PC-9 (cell line): ENCODE measurements around the gene AGAP1.

ENCODE experiments used
- EZH2 ChIP-seq: fragments of 200-600 bp; sonication (generic); IDR thresholded peaks from 2 replicates; pipeline ENCODE4 v1.8.0; 2017; ENCODE audit warnings: antibody characterized with exemption, low read depth
- TF ChIP-seq, protein P1 (sequence below): fragments of 200-600 bp; sonication (generic); conservative IDR thresholded peaks from 2 replicates; pipeline ENCODE4 v1.6.1; 2017; ENCODE audit warnings: mixed run types, antibody characterized with exemption, mild to moderate bottlenecking, moderate library complexity

DNA sequence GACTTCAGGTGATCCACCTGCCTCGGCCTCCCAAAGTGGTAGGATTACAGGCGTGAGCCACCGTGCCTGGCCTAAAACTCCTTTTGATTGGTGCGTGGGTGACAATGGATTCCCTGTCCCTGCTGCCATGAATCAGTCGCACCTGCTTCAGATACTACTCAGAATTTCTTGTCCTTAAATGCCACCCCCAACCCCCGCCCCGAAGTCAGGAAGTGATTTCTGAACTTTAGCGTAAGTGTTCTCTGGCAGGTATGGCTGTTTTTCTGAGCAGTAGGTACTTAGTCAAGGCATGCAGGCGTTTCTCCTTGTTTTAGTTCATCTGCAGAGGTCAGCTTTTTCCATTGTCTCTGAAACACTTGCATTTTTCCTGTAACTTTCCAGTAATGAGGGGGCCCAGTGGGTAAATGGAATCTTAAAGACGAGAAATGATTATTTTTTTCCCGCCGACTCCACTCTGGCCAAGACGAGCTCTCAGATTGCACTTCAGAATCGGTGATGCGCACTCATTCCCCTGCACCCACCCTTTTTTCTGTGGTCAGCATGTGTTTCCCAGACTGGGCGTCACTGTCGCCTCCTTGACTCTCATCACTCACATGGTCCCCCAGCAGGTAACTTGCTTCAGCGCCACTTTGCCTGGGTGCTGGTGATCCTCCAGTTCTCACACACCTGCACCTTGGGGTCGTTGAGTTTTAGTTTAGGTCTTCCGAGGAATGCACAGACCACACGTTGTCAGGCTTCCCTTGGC is 494.6 kb downstream of the AGAP1 start:
- TF ChIP-seq, protein P1, sequence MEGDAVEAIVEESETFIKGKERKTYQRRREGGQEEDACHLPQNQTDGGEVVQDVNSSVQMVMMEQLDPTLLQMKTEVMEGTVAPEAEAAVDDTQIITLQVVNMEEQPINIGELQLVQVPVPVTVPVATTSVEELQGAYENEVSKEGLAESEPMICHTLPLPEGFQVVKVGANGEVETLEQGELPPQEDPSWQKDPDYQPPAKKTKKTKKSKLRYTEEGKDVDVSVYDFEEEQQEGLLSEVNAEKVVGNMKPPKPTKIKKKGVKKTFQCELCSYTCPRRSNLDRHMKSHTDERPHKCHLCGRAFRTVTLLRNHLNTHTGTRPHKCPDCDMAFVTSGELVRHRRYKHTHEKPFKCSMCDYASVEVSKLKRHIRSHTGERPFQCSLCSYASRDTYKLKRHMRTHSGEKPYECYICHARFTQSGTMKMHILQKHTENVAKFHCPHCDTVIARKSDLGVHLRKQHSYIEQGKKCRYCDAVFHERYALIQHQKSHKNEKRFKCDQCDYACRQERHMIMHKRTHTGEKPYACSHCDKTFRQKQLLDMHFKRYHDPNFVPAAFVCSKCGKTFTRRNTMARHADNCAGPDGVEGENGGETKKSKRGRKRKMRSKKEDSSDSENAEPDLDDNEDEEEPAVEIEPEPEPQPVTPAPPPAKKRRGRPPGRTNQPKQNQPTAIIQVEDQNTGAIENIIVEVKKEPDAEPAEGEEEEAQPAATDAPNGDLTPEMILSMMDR, result no peak
- no peak for TF ChIP-seq EZH2
